NB4 (cell line): ENCODE results near the gene ISG15.

Experiments used
- DNase-seq: peaks from one replicate; pipeline ENCODE4 v3.0.0; 2010; ENCODE audit warnings: low read depth
- H3K4me3 ChIP-seq: one replicate; pipeline ENCODE4 v1.5.1; 2011; ENCODE audit warnings: mild to moderate bottlenecking, low read depth, low read length, moderate library complexity
- CTCF ChIP-seq: IDR thresholded peaks from one replicate; pipeline ENCODE4 v1.5.1; 2012; ENCODE audit warnings: low read depth, low read length
- MAX ChIP-seq: IDR thresholded peaks from 2 replicates; pipeline ENCODE4 v1.6.1; 2011; ENCODE audit warnings: low read depth, low read length
- MYC ChIP-seq: IDR thresholded peaks from 2 replicates; pipeline ENCODE4 v1.6.1; 2011; ENCODE audit warnings: low read depth, low read length
- POLR2A ChIP-seq: IDR thresholded peaks from 2 replicates; pipeline ENCODE4 v1.6.1; 2011; ENCODE audit warnings: mild to moderate bottlenecking; ENCODE audit not compliant: insufficient read length; ENCODE audit errors: extremely low read depth

Gene ISG15

GRCh38 chr1:966135-966703 lies 47.1 kb upstream of the ISG15 start, which contains the start of gene PLEKHN1:
TSS of gene PLEKHN1 (plus strand) at chr1:966482. CDS start at chr1:966532, 50 bp downstream.
- DNase-seq = peak; percentile 63
- TF ChIP-seq MYC (no peak), CTCF (no peak), MAX (no peak), POLR2A (no peak)
- peak within 1 kb of the TSS; percentile 42 for H3K4me3 ChIP-seq

GRCh38 chr1:966704-967300 lies 46.5 kb upstream of the ISG15 start:
- H3K4me3 ChIP-seq = peak overlapping the region; percentile 42
- peak; percentile 77 for DNase-seq
- peak; percentile 55 for TF ChIP-seq POLR2A
- peak; percentile 38 for TF ChIP-seq MYC
- no peak for TF ChIP-seq CTCF
- peak; percentile 87 for TF ChIP-seq MAX

GRCh38 chr1:967466-968343 lies 45.6 kb upstream of the ISG15 start:
- no peak overlapping the region for H3K4me3 ChIP-seq
- TF ChIP-seq POLR2A = no peak
- no peak for TF ChIP-seq CTCF
- no peak for TF ChIP-seq MYC
- TF ChIP-seq MAX = no peak
- no peak for DNase-seq

GRCh38 chr1:969260-969855 lies 43.9 kb upstream of the ISG15 start:
- H3K4me3 ChIP-seq = no peak overlapping the region
- TF ChIP-seq CTCF = no peak
- no peak for TF ChIP-seq POLR2A
- TF ChIP-seq MYC = no peak
- no peak for TF ChIP-seq MAX
- no peak for DNase-seq

- no peak overlapping the region for H3K4me3 ChIP-seq
- TF ChIP-seq MYC = no peak
- no peak for TF ChIP-seq MAX
- TF ChIP-seq POLR2A = no peak
- DNase-seq = no peak
These were observed 42.9 kb upstream of the ISG15 start for GRCh38 chr1:970242-970972.
